GM12865 (cell line): ENCODE results near the gene ZDHHC20.
"Not testable (repeated sequence)": the region's sequence is repeated elsewhere in the genome, so short reads cannot be mapped to it uniquely, and the experiment has no call there.

ENCODE experiments used
- DNase-seq: peaks from one replicate; pipeline ENCODE4 v3.0.0; 2010; ENCODE audit warnings: low read depth
- H3K4me3 ChIP-seq: 2 replicates; pipeline ENCODE4 v1.5.1; 2011; ENCODE audit warnings: mild to moderate bottlenecking, low read depth, low read length, control low read depth
- TF ChIP-seq, protein P1 (sequence below): IDR thresholded peaks from 2 replicates; pipeline ENCODE4 v1.5.1; 2011; ENCODE audit warnings: low read length, control low read depth, low read depth, inconsistent platforms; ENCODE audit not compliant: insufficient read depth; ENCODE audit errors: missing control alignments

The ZDHHC20 gene

DNA sequence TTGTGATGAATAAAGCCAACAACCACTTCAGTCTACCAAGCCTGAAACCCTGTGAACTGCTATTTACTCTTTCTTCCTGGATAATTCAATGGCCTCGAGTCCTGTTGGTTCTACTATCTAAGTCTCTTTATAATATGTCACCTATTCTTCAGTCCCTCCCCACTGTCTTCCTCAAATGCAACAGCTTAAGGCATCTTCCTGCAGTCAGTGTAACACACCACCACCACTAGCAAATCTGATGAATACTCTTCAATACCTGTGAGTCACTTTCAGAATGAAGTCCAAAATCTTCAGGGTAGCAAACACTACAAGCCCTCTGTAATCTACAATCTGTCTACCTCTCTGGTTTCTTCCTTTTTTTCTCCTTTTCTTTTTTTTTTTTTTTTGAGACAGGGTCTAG is 32.9 kb downstream of the ZDHHC20 start:
- peak; percentile 13 for DNase-seq
- TF ChIP-seq, protein P1, sequence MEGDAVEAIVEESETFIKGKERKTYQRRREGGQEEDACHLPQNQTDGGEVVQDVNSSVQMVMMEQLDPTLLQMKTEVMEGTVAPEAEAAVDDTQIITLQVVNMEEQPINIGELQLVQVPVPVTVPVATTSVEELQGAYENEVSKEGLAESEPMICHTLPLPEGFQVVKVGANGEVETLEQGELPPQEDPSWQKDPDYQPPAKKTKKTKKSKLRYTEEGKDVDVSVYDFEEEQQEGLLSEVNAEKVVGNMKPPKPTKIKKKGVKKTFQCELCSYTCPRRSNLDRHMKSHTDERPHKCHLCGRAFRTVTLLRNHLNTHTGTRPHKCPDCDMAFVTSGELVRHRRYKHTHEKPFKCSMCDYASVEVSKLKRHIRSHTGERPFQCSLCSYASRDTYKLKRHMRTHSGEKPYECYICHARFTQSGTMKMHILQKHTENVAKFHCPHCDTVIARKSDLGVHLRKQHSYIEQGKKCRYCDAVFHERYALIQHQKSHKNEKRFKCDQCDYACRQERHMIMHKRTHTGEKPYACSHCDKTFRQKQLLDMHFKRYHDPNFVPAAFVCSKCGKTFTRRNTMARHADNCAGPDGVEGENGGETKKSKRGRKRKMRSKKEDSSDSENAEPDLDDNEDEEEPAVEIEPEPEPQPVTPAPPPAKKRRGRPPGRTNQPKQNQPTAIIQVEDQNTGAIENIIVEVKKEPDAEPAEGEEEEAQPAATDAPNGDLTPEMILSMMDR, result no peak

DNA sequence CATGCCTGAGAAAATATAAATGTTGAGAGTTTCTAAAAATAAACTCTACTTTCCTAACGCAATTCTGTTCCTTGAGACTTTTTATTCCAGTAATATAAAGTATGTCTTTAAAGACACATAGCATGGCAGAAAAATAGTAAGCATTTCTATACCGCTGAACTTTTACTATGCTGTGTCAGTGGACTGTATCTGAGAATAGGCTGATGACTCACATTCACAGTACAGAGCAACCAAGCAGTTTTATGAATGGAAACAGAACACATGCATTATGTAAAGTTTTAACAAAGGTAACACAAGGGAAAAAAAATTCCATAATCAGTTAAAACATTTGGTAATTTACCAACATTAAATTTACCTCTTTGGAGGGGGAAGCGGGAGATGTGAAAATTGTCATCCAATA is 38.4 kb downstream of the ZDHHC20 start:
- no peak for DNase-seq

More for the DNA sequence above, 32.9 kb downstream of the ZDHHC20 start:
- H3K4me3 ChIP-seq, result no peak overlapping the region

DNA sequence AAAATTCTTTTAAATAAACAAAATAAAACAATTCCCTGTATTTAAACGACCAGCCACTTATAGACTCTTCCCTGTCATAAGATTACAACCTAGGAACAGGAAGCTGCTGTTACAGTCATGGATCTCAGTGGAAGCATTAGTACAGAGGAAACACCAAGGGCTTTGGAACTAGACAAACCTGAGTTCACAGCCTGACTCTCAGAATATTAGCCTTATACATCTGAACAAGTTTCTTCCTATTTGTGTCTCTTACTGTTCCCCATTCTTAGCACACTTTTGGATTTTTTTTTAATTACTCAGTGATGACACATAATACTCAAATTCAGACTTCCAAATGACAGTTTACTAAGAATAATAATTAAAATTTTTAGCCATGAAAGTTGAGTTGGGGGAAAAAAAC is 46.1 kb downstream of the ZDHHC20 start:
- no peak overlapping the region for H3K4me3 ChIP-seq
- TF ChIP-seq, protein P1, result no peak
- no peak for DNase-seq

More for the DNA sequence above, 38.4 kb downstream of the ZDHHC20 start:
- no peak overlapping the region for H3K4me3 ChIP-seq
- TF ChIP-seq, protein P1, result no peak

DNA sequence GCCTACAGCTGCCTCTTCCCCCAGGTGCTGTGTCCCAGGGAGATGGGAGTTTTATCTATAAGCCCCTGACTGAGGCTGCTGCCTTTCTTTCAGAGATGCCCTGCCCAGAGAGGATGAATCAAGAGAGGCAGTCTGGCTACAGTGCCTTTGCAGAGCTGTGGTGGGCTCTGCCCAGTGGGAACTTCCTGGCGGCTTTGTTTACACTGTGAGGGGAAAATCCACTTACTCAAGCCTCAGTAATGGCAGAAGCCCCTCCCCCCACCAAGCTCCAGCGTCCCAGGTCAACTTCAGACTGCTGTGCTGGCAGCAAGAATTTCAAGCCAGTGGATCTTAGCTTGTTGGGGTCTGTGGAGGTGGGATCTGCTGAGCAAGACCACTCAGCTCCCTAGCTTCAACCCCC is 48.6 kb downstream of the ZDHHC20 start:
- DNase-seq, result not testable (repeated sequence)

DNA sequence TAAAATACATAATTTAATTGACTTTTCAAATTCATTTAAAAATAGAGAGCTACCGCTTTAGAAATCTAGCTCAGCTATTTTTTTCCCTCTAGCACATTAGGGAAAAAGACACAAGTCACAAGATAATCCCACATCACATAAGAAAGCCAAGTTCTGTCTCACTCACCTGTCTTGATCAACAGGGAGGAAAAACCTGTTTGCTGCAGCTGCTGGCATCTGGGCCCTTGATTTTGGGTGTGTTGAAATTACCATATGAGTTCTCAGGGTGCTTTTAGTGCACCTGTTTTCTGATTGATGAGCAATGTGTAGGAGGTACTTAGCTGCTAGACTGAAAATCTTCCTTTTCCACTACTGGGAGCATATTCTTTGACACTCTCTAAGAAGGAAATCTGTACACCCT is 53.8 kb downstream of the ZDHHC20 start:
- TF ChIP-seq, protein P1, result no peak
- no peak for DNase-seq
- no peak overlapping the region for H3K4me3 ChIP-seq

More for the DNA sequence above, 48.6 kb downstream of the ZDHHC20 start:
- H3K4me3 ChIP-seq, result not testable (repeated sequence)

DNA sequence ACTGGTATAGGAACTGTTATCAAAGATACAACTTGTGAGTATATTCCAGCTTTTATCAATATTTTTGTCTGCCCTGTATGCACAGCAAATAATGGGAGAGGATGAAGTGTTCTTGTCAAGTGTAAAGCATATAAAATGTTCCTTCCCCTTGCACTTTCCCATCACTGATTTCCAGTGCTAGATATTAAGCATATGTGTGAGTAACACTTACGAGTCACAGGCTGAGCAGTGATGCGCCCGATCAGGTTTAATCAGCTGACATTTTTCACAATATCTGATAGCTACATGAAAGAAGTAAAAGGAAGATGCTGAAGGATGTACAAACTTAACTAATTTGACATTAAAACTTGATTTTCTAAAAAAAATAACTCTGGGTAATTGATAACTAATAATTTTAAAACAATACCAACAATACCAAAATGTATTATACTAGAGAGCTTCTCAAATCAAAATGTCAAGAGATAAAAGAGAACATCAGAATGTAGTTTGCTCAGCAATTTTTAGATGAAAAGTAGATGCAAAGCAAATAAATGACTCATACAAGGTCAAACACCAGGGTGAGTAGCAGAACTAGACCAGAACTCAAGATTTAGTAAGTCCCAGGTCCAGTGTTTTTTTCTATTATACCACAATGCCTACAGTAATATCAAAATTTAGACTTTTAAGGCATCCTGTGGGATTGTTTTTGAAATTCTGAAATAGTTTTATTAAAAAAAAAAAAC is 56.4 kb downstream of the ZDHHC20 start:
- TF ChIP-seq, protein P1, result no peak
- no peak overlapping the region for H3K4me3 ChIP-seq
- no peak for DNase-seq

DNA sequence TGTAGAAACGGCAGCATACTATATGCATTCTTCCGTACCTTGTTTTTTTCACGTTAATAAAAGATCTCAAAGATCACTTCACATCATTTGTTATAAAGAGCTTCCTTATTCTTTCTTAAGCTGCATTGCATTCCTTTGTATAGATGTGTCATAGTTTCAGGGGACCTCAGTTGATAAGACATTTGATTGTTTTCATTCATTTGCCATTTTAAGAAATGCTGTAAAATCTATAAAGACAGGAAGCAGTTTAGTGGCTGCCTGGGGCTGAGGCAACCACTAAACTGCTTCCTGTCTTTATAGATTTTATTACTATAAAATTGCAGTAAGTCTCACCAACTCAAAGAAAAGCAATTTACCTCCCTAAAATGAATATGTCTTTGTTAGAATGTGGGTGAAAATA is 59.4 kb downstream of the ZDHHC20 start:
- TF ChIP-seq, protein P1, result no peak
- H3K4me3 ChIP-seq, result no peak overlapping the region
- DNase-seq, result no peak
